Measurements from ENCODE around the gene GINM1. TPM values are rescaled to one million over a fixed set of nuclear protein-coding genes. Genes with fewer than 3 reads are reported as not detected.

Gene GINM1
- total and polyA plus RNA-seq, 2 of the 8 experiments (the other 6 are each of a cell fraction or from before 2014, with no cell fraction given) = 5.1 to 21.6 TPM

- Histone ChIP-seq H3K4me1 (replicated peaks in 1 of 4; ENCODE audit: control insufficient read depth in 3 of 4, insufficient read depth in 4 of 4, low read length in 3 of 4) (no peaks in the 10 kb centered on the region), H3K23ac (ENCODE audit: insufficient read length) (no peak overlapping the region), H3K27me3 (replicated peaks in 1 of 4; ENCODE audit: control insufficient read depth in 3 of 4, extremely low read depth in 1 of 4, insufficient read depth in 3 of 4, low read length in 3 of 4) (no peaks in the 10 kb centered on the region), H4K91ac (replicated peaks; ENCODE audit: insufficient read length, low read length) (no peak overlapping the region), H3K14ac (ENCODE audit: insufficient read length) (no peak overlapping the region), H3K56ac (replicated peaks; ENCODE audit: insufficient read length, low read depth, low read length) (no peak overlapping the region), H3K4me2 (ENCODE audit: insufficient read depth in 1 of 2, low read depth in 2 of 2, low read length in 2 of 2) (no peak overlapping the region), H3K4ac (replicated peaks; ENCODE audit: insufficient read length, low read depth, low read length) (no peak overlapping the region), H2AFZ (ENCODE audit: low read length) (no peak overlapping the region), H2BK15ac (ENCODE audit: low read length) (no peak overlapping the region), H3K23me2 (ENCODE audit: low read depth, low read length) (no peaks in the 10 kb centered on the region), H4K20me1 (replicated peaks in 1 of 2; ENCODE audit: control insufficient read depth in 1 of 2, insufficient read depth in 2 of 2, low read length in 2 of 2) (no peaks in the 10 kb centered on the region), H2BK120ac (replicated peaks; ENCODE audit: low read depth, low read length) (no peak overlapping the region), H3K27ac (ENCODE audit: low read depth, low read length) (no peak overlapping the region), H3K36me3 (ENCODE audit: control insufficient read depth in 2 of 4, insufficient read depth in 4 of 4, low read length in 3 of 4) (no peaks in the 10 kb centered on the region), H3K79me2 (ENCODE audit: control insufficient read depth in 1 of 2, insufficient read depth in 2 of 2, low read length in 2 of 2) (no peaks in the 10 kb centered on the region), H2BK5ac (ENCODE audit: low read depth, low read length) (no peak overlapping the region), H3K18ac (ENCODE audit: extremely low read depth, low read length) (no peak overlapping the region), H4K5ac (ENCODE audit: insufficient read length, low read depth, low read length) (no peak overlapping the region), H2BK12ac (ENCODE audit: low read depth, low read length) (no peak overlapping the region), H3K79me1 (ENCODE audit: low read depth, low read length) (no peaks in the 10 kb centered on the region), H2AK5ac (ENCODE audit: low read depth, low read length) (no peak overlapping the region), H3K9ac (replicated peaks in 1 of 4; ENCODE audit: extremely low read depth in 1 of 4, low read depth in 3 of 4, low read length in 3 of 4) (no peak overlapping the region), H3K4me3 (ENCODE audit: extremely low read depth in 1 of 4, insufficient read depth in 2 of 4, low read depth in 3 of 4, low read length in 4 of 4) (no peak overlapping the region), H2BK20ac (ENCODE audit: low read length) (no peak overlapping the region), H4K8ac (ENCODE audit: extremely low read depth, insufficient read depth, low read length) (no peak overlapping the region), H3K9me3 (ENCODE audit: insufficient read depth in 2 of 2, low read depth in 1 of 2, low read length in 1 of 2) (0 out of 4 replicates have a peak, but pooled peaks cover 0 to 3% of the 10 kb centered on the region in 2 experiments)
- WGBS, 2 experiments (ENCODE audit: extremely low coverage in 1 of 2, insufficient coverage in 1 of 2, insufficient read length in 1 of 2, insufficient replicate concordance in 2 of 2, low coverage in 1 of 2, low lambda C conversion rate in 2 of 2, missing lambda C conversion rate in 1 of 2) = 90% methylated on average over 4 of the region's 4 CpGs; no CpG with 5 or more reads in 1 of the 2 experiments
- no peak for DNase-seq (ENCODE audit: low read depth in 1 of 2, low spot score in 2 of 2)
- ChIA-PET CTCF (ENCODE audit: partially characterized antibody) (interaction anchor here (0.6 kb wide), 2 partner anchors 20 to 101 kb away, joined by 3 to 5 read pairs; no protein-coding TSS in a partner anchor), POLR2A (ENCODE audit: partially characterized antibody) (no interaction called here)
- FAIRE-seq = no peak
- TF ChIP-seq BCL11A (IDR thresholded peaks at IDR 0.05; ENCODE audit: low read depth in 2 of 2, low read length in 2 of 2) (no peak), KDM5A (IDR thresholded peaks at IDR 0.05; ENCODE audit: low read length) (no peak), CEBPB (IDR thresholded peaks at IDR 0.05; ENCODE audit: low read depth, low read length) (no peak), SP2 (IDR thresholded peaks at IDR 0.05; ENCODE audit: low read length) (no peak), CTCF (IDR thresholded peaks at IDR 0.05; ENCODE audit: control extremely low read depth in 1 of 3, insufficient read depth in 1 of 3, low read depth in 1 of 3, low read length in 3 of 3) (no peak), FOSL1 (IDR thresholded peaks at IDR 0.05; ENCODE audit: insufficient read depth, low read depth, low read length) (no peak), POLR2A (IDR thresholded peaks at IDR 0.05; ENCODE audit: control extremely low read depth in 1 of 2, low read depth in 2 of 2, low read length in 2 of 2) (no peak), YY1 (IDR thresholded peaks at IDR 0.05; ENCODE audit: low read depth, low read length) (no peak), TAF7 (optimal IDR thresholded peaks at IDR 0.05; ENCODE audit: borderline replicate concordance, low read depth, low read length) (no peak), JUND (IDR thresholded peaks at IDR 0.05; ENCODE audit: low read length) (no peak), HDAC6 (IDR thresholded peaks at IDR 0.05; ENCODE audit: low read depth, low read length) (no peak), E2F6 (IDR thresholded peaks at IDR 0.05) (no peak)
Observed at GRCh38 chr6:149614337-149614736, 48.2 kb downstream of the GINM1 start.

Data from H1 (cell line).